GM23248 (cell line): Measurements from ENCODE around the gene SLC66A1. TPM values are rescaled to one million over a fixed set of nuclear protein-coding genes. Genes with fewer than 3 reads are reported as not detected.

Source experiments
- DNase-seq: peaks from one replicate; pipeline ENCODE4 v3.0.0-alpha.2; 2015
- H2AFZ ChIP-seq: fragments of 200-600 bp; sonication (generic); 2 replicates; pipeline ENCODE4 v1.6.1; 2016; ENCODE audit warnings: antibody characterized with exemption
- H3F3A ChIP-seq: fragments of 200-600 bp; sonication (generic); 2 replicates; pipeline ENCODE4 v1.6.1; 2016; ENCODE audit warnings: mild to moderate bottlenecking, antibody characterized with exemption, mixed run types; ENCODE audit not compliant: insufficient read depth
- H3K27ac ChIP-seq: fragments of 200-600 bp; sonication (generic); 2 replicates; pipeline ENCODE4 v1.5.1; 2016; ENCODE audit warnings: mild to moderate bottlenecking
- H3K27me3 ChIP-seq: fragments of 200-600 bp; sonication (generic); replicated peaks from 2 replicates; pipeline ENCODE4 v1.6.1; 2016; ENCODE audit warnings: mild to moderate bottlenecking; ENCODE audit not compliant: insufficient read depth
- H3K36me3 ChIP-seq: fragments of 200-600 bp; sonication (generic); 2 replicates; pipeline ENCODE4 v1.6.1; 2016; ENCODE audit warnings: low read depth, mild to moderate bottlenecking
- H3K4me1 ChIP-seq: fragments of 200-600 bp; sonication (generic); 2 replicates; pipeline ENCODE4 v1.6.1; 2016; ENCODE audit warnings: mild to moderate bottlenecking; ENCODE audit not compliant: insufficient read depth
- H3K4me2 ChIP-seq: fragments of 200-600 bp; sonication (generic); one replicate; pipeline ENCODE4 v1.6.1; 2016; ENCODE audit warnings: mild to moderate bottlenecking; ENCODE audit not compliant: unreplicated experiment
- H3K4me3 ChIP-seq: fragments of 200-600 bp; sonication (generic); 2 replicates; pipeline ENCODE4 v1.5.1; 2016; ENCODE audit warnings: mild to moderate bottlenecking
- H3K79me2 ChIP-seq: fragments of 200-600 bp; sonication (generic); 2 replicates; pipeline ENCODE4 v1.6.1; 2016; ENCODE audit warnings: mild to moderate bottlenecking; ENCODE audit not compliant: insufficient read depth
- H3K9ac ChIP-seq: fragments of 200-600 bp; sonication (generic); 2 replicates; pipeline ENCODE4 v1.6.1; 2016; ENCODE audit warnings: mild to moderate bottlenecking
- H3K9me2 ChIP-seq: fragments of 200-600 bp; sonication (generic); 2 replicates; pipeline ENCODE4 v1.6.1; 2016; ENCODE audit warnings: mixed run types, mild to moderate bottlenecking, moderate library complexity; ENCODE audit not compliant: insufficient read depth
- H3K9me3 ChIP-seq: fragments of 200-600 bp; sonication (generic); one replicate; pipeline ENCODE4 v1.6.1; 2017; ENCODE audit warnings: low read depth
- H4K20me1 ChIP-seq: fragments of 200-600 bp; sonication (generic); 2 replicates; pipeline ENCODE4 v1.6.0; 2016; ENCODE audit not compliant: insufficient read depth
- EZH2 ChIP-seq: fragments of 200-600 bp; sonication (generic); IDR thresholded peaks from 2 replicates; pipeline ENCODE4 v1.6.1; 2018; ENCODE audit warnings: antibody characterized with exemption, mild to moderate bottlenecking; ENCODE audit not compliant: insufficient read depth, poor library complexity, severe bottlenecking
- EZH2phosphoT487 ChIP-seq: fragments of 200-600 bp; sonication (generic); IDR thresholded peaks from 2 replicates; pipeline ENCODE4 v1.6.1; 2018; ENCODE audit warnings: antibody characterized with exemption, moderate library complexity, mild to moderate bottlenecking, low read depth; ENCODE audit not compliant: insufficient read depth
- whole genome bisulfite sequencing, 2 experiments: methylation state at CpG; one replicate each; pipeline ENCODE4 v1.1.6; 2015 to 2017; ENCODE audit warnings: low lambda C conversion rate in 2 of 2, low coverage in 1 of 2; ENCODE audit errors: missing lambda C conversion rate in 2 of 2; 5-methylcytosine and 5-hydroxymethylcytosine counted together
- in situ Hi-C: fragments of 300-500 bp; cut with MboI; formaldehyde crosslinking; loops from 2 replicates; pipeline ENCODE4 v1.15.0; 2020
- polyA plus RNA-seq: library from polyadenylated mRNA; unstranded; fragments of >200 nt; fragmentation: Nextera tagmentation; extraction: Ambion mirVana; gene quantifications from 2 replicates; pipeline ENCODE4 v1.2.1, GENCODE V29; 2016
- total RNA-seq: library from RNA; depleted of rRNA; stranded (reverse); fragments of >200 nt; shearing (Covaris generic); gene quantifications from 2 replicates; pipeline ENCODE4 v1.2.3, GENCODE V29; 2014

Gene SLC66A1
- total and polyA plus RNA-seq, 2 experiments from 2014 or later = 13.5 to 16.2 TPM

DNA sequence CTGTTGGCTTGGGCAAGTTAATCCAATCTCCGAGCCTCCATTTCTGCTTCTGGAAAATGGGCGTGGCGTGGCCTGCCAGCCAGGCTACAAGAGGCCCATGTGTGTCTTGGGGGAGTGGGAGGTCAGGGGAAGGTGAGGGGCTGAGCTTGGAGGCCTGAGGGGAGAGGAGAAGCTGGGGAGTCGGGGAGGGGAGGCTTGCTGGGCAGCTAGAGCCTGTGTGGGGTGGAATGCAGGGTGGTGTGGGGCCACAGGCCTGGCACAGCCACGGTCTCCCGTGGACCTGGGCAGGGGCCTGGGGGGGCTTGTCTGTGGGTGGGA lies 14.6 kb downstream of the SLC66A1 start:
- in situ Hi-C loops = no loop called here
- H3K4me1 ChIP-seq = no peaks in the 10 kb centered on the region
- WGBS, 2 experiments = 97 to 100% methylated on average over 3 to 6 of the region's 6 CpGs
- no peaks in the 10 kb centered on the region for H3K79me2 ChIP-seq
- H3K36me3 ChIP-seq = no peaks in the 10 kb centered on the region
- no peak overlapping the region for H3K4me2 ChIP-seq
- no peak for DNase-seq
- H3K27me3 ChIP-seq = no peaks in the 10 kb centered on the region
- no peaks in the 10 kb centered on the region for H3K9me3 ChIP-seq
- TF ChIP-seq EZH2 (no peak), EZH2phosphoT487 (no peak)
- H3K9ac ChIP-seq = no peak overlapping the region
- no peak overlapping the region for H3K4me3 ChIP-seq
- H3K9me2 ChIP-seq = no peaks in the 10 kb centered on the region
- H3F3A ChIP-seq = no peaks in the 10 kb centered on the region
- no peak overlapping the region for H2AFZ ChIP-seq
- no peak overlapping the region for H3K27ac ChIP-seq
- no peaks in the 10 kb centered on the region for H4K20me1 ChIP-seq

DNA sequence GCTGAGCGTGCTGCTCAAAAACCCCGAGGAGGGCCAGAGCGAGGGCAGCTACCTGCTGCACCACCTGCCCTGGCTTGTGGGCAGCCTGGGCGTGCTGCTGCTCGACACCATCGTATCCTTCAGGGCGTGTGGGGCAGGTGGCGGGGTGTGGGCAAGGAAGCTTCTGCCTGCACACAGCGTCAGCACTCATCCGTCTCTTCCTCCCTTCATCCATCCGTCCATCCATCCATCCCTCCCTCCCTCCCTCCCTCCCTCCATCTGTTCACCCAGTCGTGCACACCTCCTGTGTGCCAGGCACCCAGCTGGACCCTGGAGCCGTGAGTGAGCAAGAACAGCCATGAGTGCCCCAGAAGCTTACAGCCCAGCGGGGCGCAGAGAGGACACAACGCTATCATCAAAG lies 15.2 kb downstream of the SLC66A1 start:
- no peaks in the 10 kb centered on the region for H3K27me3 ChIP-seq
- no peaks in the 10 kb centered on the region for H4K20me1 ChIP-seq
- no peaks in the 10 kb centered on the region for H3K9me3 ChIP-seq
- in situ Hi-C loops = no loop called here
- H3K79me2 ChIP-seq = no peaks in the 10 kb centered on the region
- no peak overlapping the region for H3K4me2 ChIP-seq
- H3K36me3 ChIP-seq = no peaks in the 10 kb centered on the region
- no peak overlapping the region for H2AFZ ChIP-seq
- no peak overlapping the region for H3K9ac ChIP-seq
- no peak overlapping the region for H3K4me3 ChIP-seq
- H3K27ac ChIP-seq = no peak overlapping the region
- no peak for DNase-seq
- H3K9me2 ChIP-seq = no peaks in the 10 kb centered on the region
- H3F3A ChIP-seq = no peaks in the 10 kb centered on the region
- 85 to 88% methylated on average over 11 to 16 of the region's 16 CpGs for WGBS, 2 experiments
- TF ChIP-seq EZH2phosphoT487 (no peak), EZH2 (no peak)
- H3K4me1 ChIP-seq = no peaks in the 10 kb centered on the region

- Histone ChIP-seq H3K4me2 (no peak overlapping the region), H3K27ac (no peak overlapping the region), H3K9me2 (no peaks in the 10 kb centered on the region), H3K36me3 (no peaks in the 10 kb centered on the region), H3K4me1 (no peaks in the 10 kb centered on the region), H2AFZ (no peak overlapping the region), H3K79me2 (no peaks in the 10 kb centered on the region), H3K9me3 (no peaks in the 10 kb centered on the region), H3K9ac (no peak overlapping the region), H3K27me3 (no peaks in the 10 kb centered on the region), H3F3A (no peaks in the 10 kb centered on the region), H3K4me3 (no peak overlapping the region), H4K20me1 (no peaks in the 10 kb centered on the region)
- WGBS, 2 experiments = 84 to 88% methylated on average over 9 of the region's 9 CpGs
- no peak for DNase-seq
- in situ Hi-C loops = no loop called here
- TF ChIP-seq EZH2 = no peak
- TF ChIP-seq EZH2phosphoT487 = no peak
Measured at GRCh38 chr1:19327736-19328135, 15.6 kb downstream of the SLC66A1 start.

GRCh38 chr1:19328486-19328885 lies 16.4 kb downstream of the SLC66A1 start:
- H3K9ac ChIP-seq = no peak overlapping the region
- no peak overlapping the region for H3K27ac ChIP-seq
- TF ChIP-seq EZH2 (no peak), EZH2phosphoT487 (no peak)
- no peaks in the 10 kb centered on the region for H3K27me3 ChIP-seq
- no peaks in the 10 kb centered on the region for H3K4me1 ChIP-seq
- in situ Hi-C loops = no loop called here
- no peak for DNase-seq
- H2AFZ ChIP-seq = no peak overlapping the region
- no peak overlapping the region for H3K4me3 ChIP-seq
- WGBS, 2 experiments = 90 to 98% methylated on average over 9 to 18 of the region's 18 CpGs
- H4K20me1 ChIP-seq = no peaks in the 10 kb centered on the region
- H3F3A ChIP-seq = no peaks in the 10 kb centered on the region; the same call in 1 of the 2 replicates
- no peaks in the 10 kb centered on the region for H3K9me3 ChIP-seq
- H3K4me2 ChIP-seq = no peak overlapping the region
- H3K79me2 ChIP-seq = no peaks in the 10 kb centered on the region
- no peaks in the 10 kb centered on the region for H3K9me2 ChIP-seq
- H3K36me3 ChIP-seq = no peaks in the 10 kb centered on the region

DNA sequence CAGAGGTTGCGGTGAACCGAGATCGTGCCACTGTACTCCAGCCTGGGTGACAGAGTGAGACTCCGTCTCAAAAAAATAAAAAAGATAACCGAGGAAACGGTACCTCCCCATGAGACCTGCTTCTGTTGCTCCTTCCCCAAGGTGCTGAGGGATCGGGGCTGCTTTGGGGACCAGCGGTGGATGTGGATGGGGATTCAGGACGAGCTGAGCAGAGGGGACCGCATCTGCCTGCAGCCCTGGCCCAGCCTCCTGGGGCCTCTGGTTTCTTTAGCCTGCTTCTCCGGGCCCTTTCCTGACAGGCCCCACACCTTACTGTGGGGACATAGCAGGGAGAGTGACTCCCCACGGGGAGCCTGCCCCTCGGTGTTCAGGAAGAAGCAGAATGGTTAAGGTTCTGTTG lies 17.1 kb downstream of the SLC66A1 start:
- Histone ChIP-seq H3K9me3 (no peaks in the 10 kb centered on the region), H3K79me2 (no peaks in the 10 kb centered on the region), H3K9me2 (no peaks in the 10 kb centered on the region), H3K4me2 (no peak overlapping the region), H3F3A (no peaks in the 10 kb centered on the region; the same call in 1 of the 2 replicates), H3K4me3 (no peak overlapping the region), H3K9ac (no peak overlapping the region), H4K20me1 (no peaks in the 10 kb centered on the region), H2AFZ (no peak overlapping the region), H3K4me1 (no peaks in the 10 kb centered on the region), H3K27me3 (no peaks in the 10 kb centered on the region), H3K36me3 (no peaks in the 10 kb centered on the region), H3K27ac (no peak overlapping the region)
- in situ Hi-C loops = no loop called here
- WGBS, 2 experiments = 89 to 92% methylated on average over 12 to 13 of the region's 13 CpGs
- TF ChIP-seq EZH2 (no peak), EZH2phosphoT487 (no peak)
- no peak for DNase-seq
